Measurements from ENCODE around the gene STAT1.

DNA sequence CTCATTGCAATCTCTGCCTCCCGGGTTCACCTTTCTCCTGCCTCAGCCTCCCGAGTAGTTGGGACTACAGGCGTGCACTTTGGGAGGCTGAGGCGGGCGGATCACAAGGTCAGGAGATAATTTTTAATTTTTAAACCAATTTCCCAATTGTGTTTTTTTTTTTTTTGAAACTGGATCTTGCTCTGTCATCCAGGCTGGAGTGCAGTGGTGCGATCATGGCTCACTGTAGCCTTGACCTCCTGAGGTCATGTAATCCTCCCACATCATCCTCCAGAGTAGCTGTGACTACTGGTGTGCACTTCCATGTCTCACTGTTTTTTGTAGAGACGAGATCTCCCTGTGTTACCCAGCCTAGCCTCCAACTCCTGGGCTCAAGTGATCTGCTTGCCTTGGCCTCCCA, 84.1 kb downstream of the STAT1 start:
- TF ChIP-seq EP300 (conservative IDR thresholded peaks at IDR 0.05; ENCODE audit: poor library complexity, severe bottlenecking): no peak
- TF ChIP-seq, protein P1, sequence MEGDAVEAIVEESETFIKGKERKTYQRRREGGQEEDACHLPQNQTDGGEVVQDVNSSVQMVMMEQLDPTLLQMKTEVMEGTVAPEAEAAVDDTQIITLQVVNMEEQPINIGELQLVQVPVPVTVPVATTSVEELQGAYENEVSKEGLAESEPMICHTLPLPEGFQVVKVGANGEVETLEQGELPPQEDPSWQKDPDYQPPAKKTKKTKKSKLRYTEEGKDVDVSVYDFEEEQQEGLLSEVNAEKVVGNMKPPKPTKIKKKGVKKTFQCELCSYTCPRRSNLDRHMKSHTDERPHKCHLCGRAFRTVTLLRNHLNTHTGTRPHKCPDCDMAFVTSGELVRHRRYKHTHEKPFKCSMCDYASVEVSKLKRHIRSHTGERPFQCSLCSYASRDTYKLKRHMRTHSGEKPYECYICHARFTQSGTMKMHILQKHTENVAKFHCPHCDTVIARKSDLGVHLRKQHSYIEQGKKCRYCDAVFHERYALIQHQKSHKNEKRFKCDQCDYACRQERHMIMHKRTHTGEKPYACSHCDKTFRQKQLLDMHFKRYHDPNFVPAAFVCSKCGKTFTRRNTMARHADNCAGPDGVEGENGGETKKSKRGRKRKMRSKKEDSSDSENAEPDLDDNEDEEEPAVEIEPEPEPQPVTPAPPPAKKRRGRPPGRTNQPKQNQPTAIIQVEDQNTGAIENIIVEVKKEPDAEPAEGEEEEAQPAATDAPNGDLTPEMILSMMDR (IDR thresholded peaks at IDR 0.05; ENCODE audit: poor library complexity, severe bottlenecking): no peak
- TF ChIP-seq, protein P2, sequence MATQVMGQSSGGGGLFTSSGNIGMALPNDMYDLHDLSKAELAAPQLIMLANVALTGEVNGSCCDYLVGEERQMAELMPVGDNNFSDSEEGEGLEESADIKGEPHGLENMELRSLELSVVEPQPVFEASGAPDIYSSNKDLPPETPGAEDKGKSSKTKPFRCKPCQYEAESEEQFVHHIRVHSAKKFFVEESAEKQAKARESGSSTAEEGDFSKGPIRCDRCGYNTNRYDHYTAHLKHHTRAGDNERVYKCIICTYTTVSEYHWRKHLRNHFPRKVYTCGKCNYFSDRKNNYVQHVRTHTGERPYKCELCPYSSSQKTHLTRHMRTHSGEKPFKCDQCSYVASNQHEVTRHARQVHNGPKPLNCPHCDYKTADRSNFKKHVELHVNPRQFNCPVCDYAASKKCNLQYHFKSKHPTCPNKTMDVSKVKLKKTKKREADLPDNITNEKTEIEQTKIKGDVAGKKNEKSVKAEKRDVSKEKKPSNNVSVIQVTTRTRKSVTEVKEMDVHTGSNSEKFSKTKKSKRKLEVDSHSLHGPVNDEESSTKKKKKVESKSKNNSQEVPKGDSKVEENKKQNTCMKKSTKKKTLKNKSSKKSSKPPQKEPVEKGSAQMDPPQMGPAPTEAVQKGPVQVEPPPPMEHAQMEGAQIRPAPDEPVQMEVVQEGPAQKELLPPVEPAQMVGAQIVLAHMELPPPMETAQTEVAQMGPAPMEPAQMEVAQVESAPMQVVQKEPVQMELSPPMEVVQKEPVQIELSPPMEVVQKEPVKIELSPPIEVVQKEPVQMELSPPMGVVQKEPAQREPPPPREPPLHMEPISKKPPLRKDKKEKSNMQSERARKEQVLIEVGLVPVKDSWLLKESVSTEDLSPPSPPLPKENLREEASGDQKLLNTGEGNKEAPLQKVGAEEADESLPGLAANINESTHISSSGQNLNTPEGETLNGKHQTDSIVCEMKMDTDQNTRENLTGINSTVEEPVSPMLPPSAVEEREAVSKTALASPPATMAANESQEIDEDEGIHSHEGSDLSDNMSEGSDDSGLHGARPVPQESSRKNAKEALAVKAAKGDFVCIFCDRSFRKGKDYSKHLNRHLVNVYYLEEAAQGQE (IDR thresholded peaks at IDR 0.05; ENCODE audit: borderline replicate concordance): no peak
- TF ChIP-seq POLR2AphosphoS5 (IDR thresholded peaks at IDR 0.05): no peak
- no peak for TF ChIP-seq EZH2 (IDR thresholded peaks at IDR 0.05; ENCODE audit: borderline replicate concordance, insufficient read depth, low read length, poor library complexity, severe bottlenecking)
- TF ChIP-seq RAD21 (conservative IDR thresholded peaks at IDR 0.05): no peak
- no peak for TF ChIP-seq TAF1 (IDR thresholded peaks at IDR 0.05; ENCODE audit: low read depth)
- TF ChIP-seq MXI1 (conservative IDR thresholded peaks at IDR 0.05; ENCODE audit: poor library complexity, severe bottlenecking): no peak

Measured in neural cell (in vitro differentiated cells).